Measurements from ENCODE around the gene BTD. TPM values are rescaled to one million over a fixed set of nuclear protein-coding genes. Genes with fewer than 3 reads are reported as not detected.
A peak's percentile ranks its signal among the peaks of the same experiment; 100 is the strongest.

BTD gene
- total and polyA plus RNA-seq, 10 of the 15 experiments (the other 5 are each of a cell fraction or from before 2014, with no cell fraction given): 3.4 to 10.3 (median 5.0) TPM

GRCh38 chr3:15575446-15575845, 26.1 kb upstream of the BTD start (continued):
- no peak for TF ChIP-seq ATF2 (IDR thresholded peaks at IDR 0.05; ENCODE audit: low read length)
- TF ChIP-seq, protein P1, sequence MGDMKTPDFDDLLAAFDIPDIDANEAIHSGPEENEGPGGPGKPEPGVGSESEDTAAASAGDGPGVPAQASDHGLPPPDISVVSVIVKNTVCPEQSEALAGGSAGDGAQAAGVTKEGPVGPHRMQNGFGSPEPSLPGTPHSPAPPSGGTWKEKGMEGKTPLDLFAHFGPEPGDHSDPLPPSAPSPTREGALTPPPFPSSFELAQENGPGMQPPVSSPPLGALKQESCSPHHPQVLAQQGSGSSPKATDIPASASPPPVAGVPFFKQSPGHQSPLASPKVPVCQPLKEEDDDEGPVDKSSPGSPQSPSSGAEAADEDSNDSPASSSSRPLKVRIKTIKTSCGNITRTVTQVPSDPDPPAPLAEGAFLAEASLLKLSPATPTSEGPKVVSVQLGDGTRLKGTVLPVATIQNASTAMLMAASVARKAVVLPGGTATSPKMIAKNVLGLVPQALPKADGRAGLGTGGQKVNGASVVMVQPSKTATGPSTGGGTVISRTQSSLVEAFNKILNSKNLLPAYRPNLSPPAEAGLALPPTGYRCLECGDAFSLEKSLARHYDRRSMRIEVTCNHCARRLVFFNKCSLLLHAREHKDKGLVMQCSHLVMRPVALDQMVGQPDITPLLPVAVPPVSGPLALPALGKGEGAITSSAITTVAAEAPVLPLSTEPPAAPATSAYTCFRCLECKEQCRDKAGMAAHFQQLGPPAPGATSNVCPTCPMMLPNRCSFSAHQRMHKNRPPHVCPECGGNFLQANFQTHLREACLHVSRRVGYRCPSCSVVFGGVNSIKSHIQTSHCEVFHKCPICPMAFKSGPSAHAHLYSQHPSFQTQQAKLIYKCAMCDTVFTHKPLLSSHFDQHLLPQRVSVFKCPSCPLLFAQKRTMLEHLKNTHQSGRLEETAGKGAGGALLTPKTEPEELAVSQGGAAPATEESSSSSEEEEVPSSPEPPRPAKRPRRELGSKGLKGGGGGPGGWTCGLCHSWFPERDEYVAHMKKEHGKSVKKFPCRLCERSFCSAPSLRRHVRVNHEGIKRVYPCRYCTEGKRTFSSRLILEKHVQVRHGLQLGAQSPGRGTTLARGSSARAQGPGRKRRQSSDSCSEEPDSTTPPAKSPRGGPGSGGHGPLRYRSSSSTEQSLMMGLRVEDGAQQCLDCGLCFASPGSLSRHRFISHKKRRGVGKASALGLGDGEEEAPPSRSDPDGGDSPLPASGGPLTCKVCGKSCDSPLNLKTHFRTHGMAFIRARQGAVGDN (IDR thresholded peaks at IDR 0.05): no peak

DNA sequence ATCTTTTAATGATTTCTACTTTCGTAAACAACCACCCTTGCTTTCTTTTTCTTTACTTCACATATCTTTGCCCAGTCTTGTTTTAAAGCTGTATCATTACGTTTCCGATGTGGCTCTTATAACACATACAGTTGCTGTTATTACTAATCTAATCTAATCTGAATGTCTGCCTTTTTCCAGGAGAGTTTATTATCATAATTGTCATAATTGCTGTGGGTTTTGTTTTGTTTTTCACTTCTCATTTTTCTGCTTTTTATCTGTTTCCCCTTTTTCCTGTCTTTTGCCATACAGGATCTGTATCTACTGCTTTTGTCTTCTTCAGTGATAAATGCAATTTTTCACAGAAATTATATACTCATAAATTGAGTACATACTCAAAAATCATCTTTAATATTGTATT, 25.1 kb upstream of the BTD start:
- RAD21 ChIA-PET (ENCODE audit: unreplicated experiment): no interaction called here
- in situ Hi-C loops (cut with MboI): no loop called here
- WGBS (ENCODE audit: insufficient coverage, insufficient replicate concordance, low lambda C conversion rate, missing lambda C conversion rate): 96% methylated on average over 3 of the region's 3 CpGs
- TF ChIP-seq ZZZ3 (IDR thresholded peaks at IDR 0.05; ENCODE audit: control insufficient read depth, insufficient read length, low read depth) (no peak), SPI1 (IDR thresholded peaks at IDR 0.05; ENCODE audit: borderline replicate concordance, insufficient read depth, low read depth, low read length) (peak; percentile 61; the same call in 1 of the 2 replicates), MAX (IDR thresholded peaks at IDR 0.05; ENCODE audit: low read depth, low read length) (no peak), JUND (IDR thresholded peaks at IDR 0.05; ENCODE audit: low read depth, low read length) (no peak), ZSCAN29 (IDR thresholded peaks at IDR 0.05) (no peak), RELB (IDR thresholded peaks at IDR 0.05; ENCODE audit: low read depth) (peak; percentile 59; the same call in 1 of the 2 replicates), RUNX3 (IDR thresholded peaks at IDR 0.05; ENCODE audit: low read length) (peak; percentile 14; the same call in 1 of the 2 replicates)
- TF ChIP-seq, protein P2, sequence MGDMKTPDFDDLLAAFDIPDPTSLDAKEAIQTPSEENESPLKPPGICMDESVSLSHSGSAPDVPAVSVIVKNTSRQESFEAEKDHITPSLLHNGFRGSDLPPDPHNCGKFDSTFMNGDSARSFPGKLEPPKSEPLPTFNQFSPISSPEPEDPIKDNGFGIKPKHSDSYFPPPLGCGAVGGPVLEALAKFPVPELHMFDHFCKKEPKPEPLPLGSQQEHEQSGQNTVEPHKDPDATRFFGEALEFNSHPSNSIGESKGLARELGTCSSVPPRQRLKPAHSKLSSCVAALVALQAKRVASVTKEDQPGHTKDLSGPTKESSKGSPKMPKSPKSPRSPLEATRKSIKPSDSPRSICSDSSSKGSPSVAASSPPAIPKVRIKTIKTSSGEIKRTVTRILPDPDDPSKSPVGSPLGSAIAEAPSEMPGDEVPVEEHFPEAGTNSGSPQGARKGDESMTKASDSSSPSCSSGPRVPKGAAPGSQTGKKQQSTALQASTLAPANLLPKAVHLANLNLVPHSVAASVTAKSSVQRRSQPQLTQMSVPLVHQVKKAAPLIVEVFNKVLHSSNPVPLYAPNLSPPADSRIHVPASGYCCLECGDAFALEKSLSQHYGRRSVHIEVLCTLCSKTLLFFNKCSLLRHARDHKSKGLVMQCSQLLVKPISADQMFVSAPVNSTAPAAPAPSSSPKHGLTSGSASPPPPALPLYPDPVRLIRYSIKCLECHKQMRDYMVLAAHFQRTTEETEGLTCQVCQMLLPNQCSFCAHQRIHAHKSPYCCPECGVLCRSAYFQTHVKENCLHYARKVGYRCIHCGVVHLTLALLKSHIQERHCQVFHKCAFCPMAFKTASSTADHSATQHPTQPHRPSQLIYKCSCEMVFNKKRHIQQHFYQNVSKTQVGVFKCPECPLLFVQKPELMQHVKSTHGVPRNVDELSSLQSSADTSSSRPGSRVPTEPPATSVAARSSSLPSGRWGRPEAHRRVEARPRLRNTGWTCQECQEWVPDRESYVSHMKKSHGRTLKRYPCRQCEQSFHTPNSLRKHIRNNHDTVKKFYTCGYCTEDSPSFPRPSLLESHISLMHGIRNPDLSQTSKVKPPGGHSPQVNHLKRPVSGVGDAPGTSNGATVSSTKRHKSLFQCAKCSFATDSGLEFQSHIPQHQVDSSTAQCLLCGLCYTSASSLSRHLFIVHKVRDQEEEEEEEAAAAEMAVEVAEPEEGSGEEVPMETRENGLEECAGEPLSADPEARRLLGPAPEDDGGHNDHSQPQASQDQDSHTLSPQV (IDR thresholded peaks at IDR 0.05): no peak

More for the DNA sequence above, 25.1 kb upstream of the BTD start:
- Histone ChIP-seq H2AFZ (ENCODE audit: control insufficient read depth, low read depth, low read length) (no peak overlapping the region), H4K20me1 (ENCODE audit: control insufficient read depth, insufficient read depth) (no peaks in the 10 kb centered on the region), H3K27ac (ENCODE audit: control insufficient read depth, insufficient read depth) (no peak overlapping the region), H3K4me2 (ENCODE audit: control insufficient read depth, insufficient read depth) (no peak overlapping the region), H3K9ac (ENCODE audit: control insufficient read depth, insufficient read depth, low read length) (no peak overlapping the region), H3K36me3 (ENCODE audit: control insufficient read depth in 2 of 2, insufficient read depth in 2 of 2, low read length in 1 of 2) (peaks cover 2 to 9% of the 10 kb centered on the region in 2 experiments; a peak in 3 of 4 replicates), H3K9me3 (replicated peaks; ENCODE audit: control insufficient read depth, insufficient read depth, low read length) (no peaks in the 10 kb centered on the region), H3K79me2 (ENCODE audit: control insufficient read depth, insufficient read depth, low read length) (no peaks in the 10 kb centered on the region), H3K4me1 (ENCODE audit: control insufficient read depth, insufficient read depth, low read length) (peaks cover 3% of the 10 kb centered on the region), H3K27me3 (replicated peaks in 1 of 2; ENCODE audit: control insufficient read depth in 2 of 2, insufficient read depth in 2 of 2, low read length in 1 of 2) (no peaks in the 10 kb centered on the region), H3K4me3 (no peak overlapping the region)
- POLR2A ChIA-PET: no interaction called here
- SMC1A ChIA-PET (ENCODE audit: uncharacterized antibody, unreplicated experiment): no interaction called here
- no peak for DNase-seq (ENCODE audit: low read depth, low spot score)
- intact Hi-C loops (cut with micrococcal nuclease; ENCODE audit: unreplicated experiment): no loop called here
- FAIRE-seq: no peak
- BruUV-seq (replicated peaks): no TSS peak
- CTCF ChIA-PET: no interaction called here
- peak; percentile 58 for ATAC-seq
